HG02884 (cell line): Measurements from ENCODE around the gene MC2R.

Experiments used
- ATAC-seq: cut with Tn5 transposase; IDR thresholded peaks from one replicate; pipeline ENCODE4 v1.9.1; 2021; ENCODE audit warnings: mild to moderate bottlenecking, moderate library complexity; ENCODE audit not compliant: unreplicated experiment

MC2R gene

GRCh38 chr18:13915391-13915790 is at the start of gene MC2R:
Gene MC2R (minus strand): TSS chr18:13915536. CDS start chr18:13885518, 30,018 bp downstream.
- ATAC-seq, result no peak

DNA sequence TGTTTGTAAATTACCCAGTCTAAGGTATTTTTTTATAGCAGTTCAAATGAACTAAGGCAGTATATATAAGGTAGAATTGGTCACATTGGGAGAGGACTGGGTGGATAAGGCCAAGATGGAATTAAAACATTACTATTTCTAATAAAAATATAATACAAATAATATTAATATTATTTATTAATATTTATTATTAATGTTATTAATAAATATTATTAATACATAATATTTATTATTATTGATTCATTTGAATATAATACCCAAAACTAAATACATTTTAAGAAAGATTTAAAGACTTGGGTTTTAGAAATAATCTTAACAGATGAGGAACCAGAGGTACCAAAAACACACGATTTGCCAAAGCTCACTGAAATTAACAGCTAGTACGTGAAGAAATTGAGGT is 30.5 kb upstream of the MC2R start:
- no peak for ATAC-seq

GRCh38 chr18:13943338-13943737 is 28.0 kb upstream of the MC2R start:
- no peak for ATAC-seq

DNA sequence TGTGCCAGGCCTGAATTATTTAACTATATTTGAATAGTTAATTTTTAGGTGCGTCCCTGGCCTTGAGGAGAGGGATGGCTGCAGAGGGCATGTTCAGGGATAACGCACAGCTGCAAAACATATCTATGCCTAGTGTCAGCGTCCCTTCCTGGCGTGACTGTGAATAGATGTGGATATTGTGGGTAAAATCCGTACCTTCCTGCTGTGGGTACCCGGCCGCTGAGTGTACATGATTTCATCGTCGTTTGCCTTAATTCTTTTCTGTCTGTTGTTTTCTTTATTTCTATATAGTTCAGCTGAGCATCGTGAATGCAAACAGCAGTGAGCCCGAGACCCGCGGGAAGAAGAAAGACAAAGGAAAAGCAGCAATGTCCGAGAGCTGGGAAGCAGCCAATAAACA is 25.0 kb upstream of the MC2R start:
- no peak for ATAC-seq

- no peak for ATAC-seq
These were observed 19.3 kb upstream of the MC2R start for GRCh38 chr18:13934676-13935075.

DNA sequence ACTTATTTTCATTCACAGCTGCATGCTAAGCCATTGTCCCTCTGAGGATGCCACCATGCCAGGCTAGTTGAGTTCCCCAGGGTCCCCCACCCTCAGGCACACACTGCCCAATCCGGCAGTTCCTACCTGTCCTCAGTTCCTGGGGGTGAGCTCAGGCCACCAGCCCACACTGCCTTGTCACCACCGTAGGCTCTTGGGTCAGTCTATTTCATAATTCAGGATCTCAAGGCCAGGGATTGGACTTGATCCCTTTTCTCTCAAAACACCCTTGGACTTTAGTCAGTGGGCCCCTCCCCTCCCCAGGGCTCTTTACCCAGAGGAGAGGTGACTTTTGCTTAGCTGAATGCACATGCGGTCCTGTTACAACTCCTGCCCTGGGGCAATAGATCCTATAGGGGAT is 18.7 kb upstream of the MC2R start:
- ATAC-seq, result no peak

DNA sequence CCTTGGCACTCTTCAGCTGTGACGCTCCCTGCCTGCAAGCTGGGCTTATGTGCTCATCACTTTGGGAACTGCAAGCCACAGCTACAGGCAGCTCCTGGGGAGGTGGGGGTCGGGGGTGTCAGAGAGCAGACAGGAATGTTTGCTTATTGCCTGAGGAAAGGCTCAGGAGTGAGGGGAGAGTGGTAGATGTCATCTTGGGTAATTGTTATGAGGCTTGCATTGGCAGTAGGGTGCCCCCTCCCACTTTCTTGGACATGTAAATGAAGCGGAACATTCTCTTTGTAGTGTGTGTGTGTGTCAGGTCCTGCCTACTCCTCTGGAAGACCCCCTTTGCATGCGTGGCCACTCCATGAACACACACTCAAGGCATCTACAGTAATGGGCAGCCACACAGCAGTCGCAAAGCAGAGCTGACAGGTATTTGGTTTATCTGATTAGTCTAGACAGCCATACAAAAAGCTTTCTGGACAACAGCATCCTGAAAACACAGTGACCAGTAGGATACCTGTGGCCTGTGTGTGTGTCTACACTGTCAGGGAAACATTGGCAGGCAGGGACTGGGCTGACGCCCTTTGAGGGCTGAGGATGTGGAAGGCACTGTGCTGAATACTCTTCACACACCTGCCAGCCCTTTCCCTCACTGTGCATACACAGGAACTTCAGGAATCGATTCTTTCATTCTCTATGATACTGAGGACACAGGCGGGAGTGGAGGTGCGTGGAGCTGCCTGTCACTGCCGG is 17.1 kb upstream of the MC2R start:
- no peak for ATAC-seq

GRCh38 chr18:13930964-13931363 is 15.6 kb upstream of the MC2R start:
- ATAC-seq, result no peak

- no peak for ATAC-seq
These were observed 7.9 kb upstream of the MC2R start for GRCh38 chr18:13923221-13923620.

DNA sequence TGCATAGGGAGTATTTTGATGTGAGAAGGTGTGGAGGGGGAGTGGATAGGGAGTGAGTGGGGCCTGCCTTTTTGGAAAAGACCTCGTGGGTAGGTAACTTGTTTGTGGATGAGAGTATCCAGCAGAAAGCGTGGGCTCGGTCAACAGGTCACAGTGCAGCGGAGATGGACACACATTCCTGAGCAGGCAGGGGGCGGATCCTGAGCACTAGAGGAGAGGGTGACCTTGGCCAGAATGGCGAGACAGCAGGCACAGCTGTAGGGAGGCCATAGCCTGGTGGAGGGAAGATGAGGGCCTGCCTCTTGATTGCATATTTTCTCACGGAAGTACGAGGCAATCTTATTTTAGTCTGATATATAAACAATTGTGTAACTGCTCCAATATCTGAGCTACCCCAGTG is 3.6 kb upstream of the MC2R start:
- no peak for ATAC-seq

DNA sequence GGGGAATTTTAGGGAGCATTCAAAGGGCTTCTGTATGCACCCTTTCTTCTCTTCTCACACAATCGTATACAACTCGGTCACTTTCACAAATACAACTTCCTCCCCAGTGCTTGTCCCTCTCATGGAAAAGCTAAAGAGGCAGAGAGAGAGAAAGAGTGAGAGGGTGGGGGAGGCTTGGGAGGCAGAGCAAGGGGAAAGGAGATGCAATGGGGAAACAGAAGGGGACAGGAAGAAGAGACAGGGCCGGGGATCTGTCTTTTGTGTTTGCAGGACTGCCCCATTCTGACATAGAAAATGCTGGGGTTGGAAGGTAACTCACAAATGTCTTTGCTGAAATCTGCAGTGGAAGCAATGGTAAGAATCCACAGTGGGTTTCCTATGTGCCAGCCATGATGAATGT is 2.1 kb upstream of the MC2R start:
- ATAC-seq, result no peak

DNA sequence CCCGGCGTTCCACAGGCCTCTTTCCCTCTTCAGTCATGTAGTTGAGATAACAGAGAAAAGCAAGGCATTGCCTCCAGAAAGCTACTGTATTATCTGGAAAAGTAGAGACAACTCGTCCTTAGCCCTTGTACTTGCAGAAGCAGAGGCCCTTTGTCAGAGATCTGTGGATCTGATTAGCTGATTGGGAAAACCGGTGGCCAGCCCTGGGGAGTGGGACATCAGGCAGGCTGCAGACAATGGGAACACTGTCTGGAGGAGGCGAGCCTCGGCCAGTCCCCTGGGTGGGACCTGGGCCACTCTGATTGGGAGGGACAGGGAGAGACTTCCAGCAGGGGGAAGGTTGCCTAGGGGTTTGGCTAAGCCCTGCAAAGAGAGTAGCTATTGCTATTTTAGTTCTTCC is 1.2 kb upstream of the MC2R start:
- ATAC-seq, result no peak

DNA sequence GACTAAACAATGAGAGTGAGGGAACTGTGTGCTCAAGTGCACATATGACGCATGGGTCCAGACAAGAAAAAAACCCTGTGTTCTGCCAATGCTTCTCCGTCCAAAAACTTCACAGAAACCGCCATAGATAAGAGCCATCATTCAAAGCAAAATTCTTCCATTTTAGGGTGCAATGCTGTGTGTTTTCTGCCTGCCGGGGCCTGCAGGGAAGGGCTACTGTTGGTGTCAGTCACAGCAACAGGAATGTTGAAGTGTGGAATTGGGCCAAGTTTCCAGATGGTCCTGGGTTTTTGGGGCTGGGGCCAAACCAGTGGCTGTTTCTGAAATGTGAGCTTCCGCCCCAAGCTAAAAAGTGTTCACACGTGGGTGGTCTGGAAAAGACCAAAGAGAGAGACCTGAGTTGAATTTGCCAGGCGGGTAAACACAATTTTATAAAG is 677 bp upstream of the MC2R start:
- no peak for ATAC-seq

- ATAC-seq, result no peak
These were observed 580 bp downstream of the MC2R start for GRCh38 chr18:13914756-13915155.

DNA sequence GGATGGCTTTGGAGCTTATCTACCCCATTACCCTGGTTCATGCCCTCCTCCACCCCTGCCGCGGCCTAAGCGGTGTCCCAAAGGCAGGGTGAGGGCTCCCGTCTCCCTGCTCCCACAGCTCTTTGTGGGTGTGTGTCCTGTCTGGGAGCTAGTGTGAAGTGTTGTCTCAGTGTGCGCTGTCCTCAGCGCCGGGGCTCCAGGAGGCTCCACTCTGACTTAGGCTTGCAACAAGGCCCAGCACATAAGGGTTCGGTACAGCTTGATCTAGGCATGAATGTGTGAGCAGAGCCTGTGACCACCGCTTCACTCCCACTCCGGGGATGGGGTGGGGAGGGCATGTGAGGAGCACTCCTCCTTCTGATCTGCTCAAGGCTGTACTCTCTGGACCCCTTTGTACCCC is 1.2 kb downstream of the MC2R start:
- ATAC-seq, result no peak

GRCh38 chr18:13913205-13913604 is 2.1 kb downstream of the MC2R start:
- no peak for ATAC-seq

- ATAC-seq, result no peak
These were observed 2.7 kb downstream of the MC2R start for GRCh38 chr18:13912601-13913000.

- ATAC-seq, result no peak
These were observed 4.3 kb downstream of the MC2R start for GRCh38 chr18:13910986-13911385.

GRCh38 chr18:13910501-13910900 is 4.8 kb downstream of the MC2R start:
- ATAC-seq, result no peak

DNA sequence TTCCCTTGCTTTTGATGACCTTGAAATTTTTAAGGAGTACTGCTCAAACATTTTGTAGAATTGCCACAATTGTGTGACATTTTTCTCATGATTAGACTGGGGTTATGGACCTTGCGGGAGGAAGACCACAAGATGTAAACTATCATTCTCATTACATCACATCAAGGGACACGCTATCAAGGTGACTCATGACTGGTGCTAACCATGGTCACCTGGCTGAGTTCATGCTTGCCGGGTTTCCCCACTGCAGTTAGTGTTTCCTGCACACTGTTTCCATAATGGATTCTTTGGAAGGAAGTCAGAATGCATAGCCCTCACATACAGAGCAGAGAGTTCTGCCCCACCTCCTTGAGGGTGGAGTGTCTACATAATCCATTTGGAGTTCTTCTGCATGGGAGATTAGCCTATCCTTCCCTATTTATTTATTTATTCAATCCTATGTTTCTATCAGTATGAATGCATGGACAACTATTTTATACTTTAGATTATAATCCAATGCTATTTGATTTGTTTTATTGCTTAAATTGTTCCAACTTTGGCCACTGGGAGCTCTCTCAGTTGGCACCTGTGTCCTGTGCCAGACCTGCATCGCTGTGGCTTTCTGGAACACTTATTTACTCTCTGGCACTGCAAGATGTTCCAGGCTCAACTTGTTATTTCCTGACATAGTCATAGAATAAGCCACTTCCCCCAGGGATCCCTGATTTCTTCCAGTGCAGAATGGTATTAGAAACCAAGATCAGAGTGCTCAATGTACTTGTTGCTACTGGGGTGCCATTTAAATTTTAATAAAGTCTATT is 6.0 kb downstream of the MC2R start:
- no peak for ATAC-seq

GRCh38 chr18:13900633-13901032 is 14.7 kb downstream of the MC2R start:
- no peak for ATAC-seq

- ATAC-seq, result no peak
These were observed 19.8 kb downstream of the MC2R start for GRCh38 chr18:13895505-13896033.
